Activated CD4-positive, alpha-beta memory T cell treated with anti-CD3 and anti-CD28 coated beads for 36 hours (primary cell): ENCODE data around the gene GRHL1. TPM values are rescaled to one million over a fixed set of nuclear protein-coding genes. Genes with fewer than 3 reads are reported as not detected.

ENCODE experiments used
- CTCF ChIA-PET: fragments of 350-600 bp; sonication (Branson Sonifier 250); formaldehyde crosslinking; loops from one replicate; lab custom pipeline; 2021; ENCODE audit warnings: antibody characterized with exemption, inconsistent platforms; lab: Charles Lee
- POLR2A ChIA-PET: fragments of 350-600 bp; sonication (Branson Sonifier 250); formaldehyde crosslinking; loops from one replicate; lab custom pipeline; 2021; ENCODE audit warnings: antibody characterized with exemption; lab: Charles Lee
- DNase-seq: peaks from one replicate; pipeline ENCODE4 v3.0.0-alpha.2; 2020
- H3K27ac Mint-ChIP-seq: one replicate; pipeline ENCODE4 v1.8.0; 2021; ENCODE audit warnings: mixed read lengths
- H3K27me3 Mint-ChIP-seq: one replicate; pipeline ENCODE4 v1.8.0; 2021; ENCODE audit warnings: mixed read lengths
- H3K36me3 Mint-ChIP-seq: one replicate; pipeline ENCODE4 v1.8.0; 2021; ENCODE audit warnings: mixed read lengths
- H3K4me1 Mint-ChIP-seq: one replicate; pipeline ENCODE4 v1.8.0; 2021; ENCODE audit warnings: low read depth, mixed read lengths
- H3K4me3 Mint-ChIP-seq: one replicate; pipeline ENCODE4 v1.8.0; 2021; ENCODE audit warnings: mild to moderate bottlenecking, mixed read lengths
- H3K9me3 Mint-ChIP-seq: one replicate; pipeline ENCODE4 v1.8.0; 2021; ENCODE audit warnings: mixed read lengths
- intact Hi-C: fragments of 100-400 bp; cut with micrococcal nuclease; formaldehyde crosslinking; loops from one replicate; pipeline ENCODE4 v1.15.1; 2023
- total RNA-seq, 2 experiments: library from RNA; stranded (reverse); gene quantifications; one replicate each; pipeline ENCODE4 v1.2.3, GENCODE V29; 2021

Gene GRHL1
- total RNA-seq, 2 experiments from 2014 or later: 1.00 to 1.1 TPM

- Mint-ChIP-seq H3K4me1 (peaks cover 3% of the 10 kb centered on the region), H3K9me3 (no peaks in the 10 kb centered on the region), H3K36me3 (no peaks in the 10 kb centered on the region), H3K27ac (no peak overlapping the region), H3K27me3 (no peaks in the 10 kb centered on the region), H3K4me3 (no peak overlapping the region)
- CTCF ChIA-PET: interaction anchor here (1.0 to 2.3 kb wide), 2 partner anchors 14 to 29 kb away, joined by 3 to 16 read pairs; no protein-coding TSS in a partner anchor
- intact Hi-C loops: no loop called here
- POLR2A ChIA-PET: no interaction called here
- DNase-seq: no peak
Observed at GRCh38 chr2:9998916-9999654, 47.6 kb downstream of the GRHL1 start.

- no peaks in the 10 kb centered on the region for H3K4me1 Mint-ChIP-seq
- ChIA-PET POLR2A (no interaction called here), CTCF (interaction anchor here (1.0 to 2.3 kb wide), 3 partner anchors 15 to 186 kb away, joined by 3 to 16 read pairs (median 3); no protein-coding TSS in a partner anchor)
- DNase-seq: no peak
- H3K27me3 Mint-ChIP-seq: no peaks in the 10 kb centered on the region
- H3K9me3 Mint-ChIP-seq: no peaks in the 10 kb centered on the region
- intact Hi-C loops: no loop called here
- H3K4me3 Mint-ChIP-seq: no peak overlapping the region
- H3K36me3 Mint-ChIP-seq: no peaks in the 10 kb centered on the region
- H3K27ac Mint-ChIP-seq: no peak overlapping the region
Observed at GRCh38 chr2:9999693-10000092, 48.2 kb downstream of the GRHL1 start.

GRCh38 chr2:10000541-10000940 lies 49.0 kb downstream of the GRHL1 start:
- H3K4me3 Mint-ChIP-seq: no peak overlapping the region
- H3K36me3 Mint-ChIP-seq: no peaks in the 10 kb centered on the region
- H3K4me1 Mint-ChIP-seq: no peaks in the 10 kb centered on the region
- no peak overlapping the region for H3K27ac Mint-ChIP-seq
- ChIA-PET POLR2A (no interaction called here), CTCF (interaction anchor here (1.2 to 2.3 kb wide), 2 partner anchors 16 to 187 kb away, joined by 3 to 16 read pairs; no protein-coding TSS in a partner anchor)
- peaks cover 2% of the 10 kb centered on the region for H3K27me3 Mint-ChIP-seq
- no peak for DNase-seq
- H3K9me3 Mint-ChIP-seq: no peaks in the 10 kb centered on the region
- intact Hi-C loops: no loop called here

- CTCF ChIA-PET: interaction anchor here (0.6 to 2.3 kb wide), 2 partner anchors 17 to 275 kb away, joined by 5 to 16 read pairs; no protein-coding TSS in a partner anchor
Observed at GRCh38 chr2:10001586-10001985, 50.1 kb downstream of the GRHL1 start.

GRCh38 chr2:10002109-10002508 lies 50.6 kb downstream of the GRHL1 start:
- no peak overlapping the region for H3K4me3 Mint-ChIP-seq
- no peaks in the 10 kb centered on the region for H3K4me1 Mint-ChIP-seq
- H3K27me3 Mint-ChIP-seq: peaks cover 14% of the 10 kb centered on the region
- ChIA-PET POLR2A (no interaction called here), CTCF (interaction anchor here (0.7 kb wide), 1 partner anchor 18 kb away, joined by 3 read pairs; no protein-coding TSS in a partner anchor)
- no peaks in the 10 kb centered on the region for H3K9me3 Mint-ChIP-seq
- no peak overlapping the region for H3K27ac Mint-ChIP-seq
- DNase-seq: no peak
- no peaks in the 10 kb centered on the region for H3K36me3 Mint-ChIP-seq
- intact Hi-C loops: no loop called here

More at GRCh38 chr2:10001586-10001985, 50.1 kb downstream of the GRHL1 start:
- no peaks in the 10 kb centered on the region for H3K4me1 Mint-ChIP-seq
- DNase-seq: no peak
- POLR2A ChIA-PET: no interaction called here
- intact Hi-C loops: no loop called here
- H3K27me3 Mint-ChIP-seq: peaks cover 9% of the 10 kb centered on the region
- no peaks in the 10 kb centered on the region for H3K36me3 Mint-ChIP-seq
- no peaks in the 10 kb centered on the region for H3K9me3 Mint-ChIP-seq
- H3K27ac Mint-ChIP-seq: no peak overlapping the region
- H3K4me3 Mint-ChIP-seq: no peak overlapping the region

- H3K27ac Mint-ChIP-seq: no peak overlapping the region
Observed at GRCh38 chr2:10002681-10003080, 51.2 kb downstream of the GRHL1 start.

GRCh38 chr2:10003206-10004125 lies 52.0 kb downstream of the GRHL1 start:
- no peak for DNase-seq
- ChIA-PET CTCF (interaction anchor here (0.5 kb wide), 1 partner anchor 68 kb away, joined by 3 read pairs; no protein-coding TSS in a partner anchor), POLR2A (no interaction called here)
- Mint-ChIP-seq H3K27ac (no peak overlapping the region), H3K36me3 (no peaks in the 10 kb centered on the region), H3K9me3 (no peaks in the 10 kb centered on the region), H3K4me1 (no peaks in the 10 kb centered on the region), H3K4me3 (no peak overlapping the region), H3K27me3 (peaks cover 24% of the 10 kb centered on the region)
- intact Hi-C loops: no loop called here

More at GRCh38 chr2:10002681-10003080, 51.2 kb downstream of the GRHL1 start:
- intact Hi-C loops: no loop called here
- Mint-ChIP-seq H3K4me1 (no peaks in the 10 kb centered on the region), H3K4me3 (no peak overlapping the region), H3K36me3 (no peaks in the 10 kb centered on the region), H3K9me3 (no peaks in the 10 kb centered on the region), H3K27me3 (peaks cover 17% of the 10 kb centered on the region)
- POLR2A ChIA-PET: no interaction called here
- no peak for DNase-seq
- CTCF ChIA-PET: interaction anchor here (0.7 kb wide), 1 partner anchor 19 kb away, joined by 3 read pairs; no protein-coding TSS in a partner anchor

- intact Hi-C loops: no loop called here
- DNase-seq: no peak
- H3K9me3 Mint-ChIP-seq: no peaks in the 10 kb centered on the region
- H3K36me3 Mint-ChIP-seq: no peaks in the 10 kb centered on the region
- no peaks in the 10 kb centered on the region for H3K4me1 Mint-ChIP-seq
- ChIA-PET POLR2A (no interaction called here), CTCF (interaction anchor here (2.2 kb wide), 1 partner anchor 20 kb away, joined by 7 read pairs; no protein-coding TSS in a partner anchor)
- peaks cover 28% of the 10 kb centered on the region for H3K27me3 Mint-ChIP-seq
- H3K27ac Mint-ChIP-seq: no peak overlapping the region
- H3K4me3 Mint-ChIP-seq: no peak overlapping the region
Observed at GRCh38 chr2:10004401-10004800, 52.9 kb downstream of the GRHL1 start.

- Mint-ChIP-seq H3K27me3 (peaks cover 28% of the 10 kb centered on the region), H3K4me3 (no peak overlapping the region), H3K27ac (no peak overlapping the region), H3K36me3 (no peaks in the 10 kb centered on the region), H3K4me1 (no peaks in the 10 kb centered on the region), H3K9me3 (no peaks in the 10 kb centered on the region)
- intact Hi-C loops: no loop called here
- CTCF ChIA-PET: interaction anchor here (2.2 kb wide), 1 partner anchor 21 kb away, joined by 7 read pairs; no protein-coding TSS in a partner anchor
- POLR2A ChIA-PET: no interaction called here
- no peak for DNase-seq
Observed at GRCh38 chr2:10004836-10005235, 53.3 kb downstream of the GRHL1 start.

- Mint-ChIP-seq H3K36me3 (no peaks in the 10 kb centered on the region), H3K9me3 (no peaks in the 10 kb centered on the region)
- POLR2A ChIA-PET: no interaction called here
Observed at GRCh38 chr2:10005461-10006235, 54.2 kb downstream of the GRHL1 start.

More at GRCh38 chr2:10005461-10006235, 54.2 kb downstream of the GRHL1 start:
- CTCF ChIA-PET: interaction anchor here (0.8 to 2.2 kb wide), 3 partner anchors 21 to 91 kb away, joined by 3 to 7 read pairs (median 3); no protein-coding TSS in a partner anchor
- no peaks in the 10 kb centered on the region for H3K4me1 Mint-ChIP-seq
- H3K4me3 Mint-ChIP-seq: no peak overlapping the region
- intact Hi-C loops: no loop called here
- H3K27me3 Mint-ChIP-seq: peaks cover 28% of the 10 kb centered on the region
- DNase-seq: no peak
- H3K27ac Mint-ChIP-seq: no peak overlapping the region
